Stimulated activated naive CD4-positive, alpha-beta T cell treated with Interleukin-2 at 50 U/mL for 16 hours (primary cell): Measurements from ENCODE around the gene MAP10.

Experiments used
- DNase-seq: peaks from one replicate; lab custom pipeline; 2025; lab: John Stamatoyannopoulos, UW

Gene MAP10

DNA sequence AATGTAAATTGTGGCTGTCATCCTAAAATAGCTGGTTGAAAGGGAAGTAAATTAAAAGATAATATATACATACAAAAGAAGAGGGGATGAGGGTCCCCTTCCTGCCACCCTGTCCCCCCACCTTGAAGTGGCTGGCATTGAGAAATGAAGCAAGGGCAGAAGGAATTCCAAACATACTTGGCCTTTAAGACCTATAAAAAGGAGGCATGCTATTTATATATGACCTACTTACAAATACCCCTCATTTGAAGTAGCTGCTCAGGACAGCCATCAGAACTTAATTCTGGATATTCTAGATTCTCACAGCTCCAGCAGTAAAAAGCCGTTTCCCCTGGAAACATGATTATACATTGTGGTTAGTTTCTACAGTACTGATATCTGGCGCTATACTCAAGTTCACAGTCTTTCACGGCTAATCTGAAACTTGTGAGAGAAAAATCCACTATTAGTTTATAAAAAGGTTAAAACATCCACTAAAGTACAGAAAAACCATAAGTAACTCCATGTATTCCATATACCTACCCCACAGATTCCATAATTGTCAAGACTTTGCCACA, 9.6 kb upstream of the MAP10 start:
- DNase-seq: no peak

DNA sequence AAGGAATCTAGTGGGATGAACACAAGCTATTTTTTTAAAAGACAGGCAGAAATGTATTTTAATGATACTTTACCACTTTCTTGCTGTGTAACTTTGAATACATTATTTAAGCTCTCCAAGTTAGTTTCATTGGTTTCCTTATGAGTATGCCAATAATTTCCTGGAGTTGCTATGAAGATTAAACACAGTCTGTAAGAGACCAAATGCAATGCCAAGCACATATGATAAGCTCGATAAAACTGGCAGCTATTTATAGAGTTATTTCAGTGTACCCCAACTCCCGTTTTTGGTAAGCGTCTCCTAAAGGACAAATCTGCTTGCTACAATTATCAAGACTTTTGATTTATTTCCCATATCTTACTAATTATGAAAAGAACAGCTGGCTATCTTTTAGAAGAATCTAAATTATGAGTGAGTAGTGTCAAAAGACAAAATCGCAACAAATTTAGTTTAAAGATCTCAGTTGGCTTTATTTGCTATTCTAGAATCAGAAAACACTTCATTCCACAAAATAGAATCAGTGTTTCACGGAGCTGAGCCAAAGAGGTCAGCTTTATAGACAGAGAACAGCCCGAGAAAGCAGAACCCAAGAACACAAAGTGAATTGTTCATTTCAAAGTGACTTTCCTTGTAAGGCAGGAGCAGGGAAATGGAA, 7.2 kb upstream of the MAP10 start:
- no peak for DNase-seq

DNA sequence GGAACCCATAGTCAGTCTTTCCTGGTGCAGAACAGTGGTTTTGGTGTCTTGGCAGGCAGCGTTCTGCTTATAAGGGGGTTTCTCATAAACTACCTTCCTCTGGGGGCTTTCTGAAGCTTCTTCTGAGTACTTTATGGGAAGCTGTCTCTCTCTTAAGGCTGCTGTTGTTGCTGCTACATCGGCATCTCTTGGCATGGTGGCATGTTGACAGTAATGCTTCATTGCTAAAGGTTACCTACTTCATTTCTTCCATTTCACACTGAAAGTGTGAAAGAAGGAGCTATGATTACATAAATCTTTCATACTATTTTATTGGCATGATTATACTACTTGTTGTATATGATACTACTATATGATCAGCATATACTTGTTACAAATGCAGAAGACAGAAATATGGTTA, 6.3 kb upstream of the MAP10 start:
- DNase-seq: no peak

DNA sequence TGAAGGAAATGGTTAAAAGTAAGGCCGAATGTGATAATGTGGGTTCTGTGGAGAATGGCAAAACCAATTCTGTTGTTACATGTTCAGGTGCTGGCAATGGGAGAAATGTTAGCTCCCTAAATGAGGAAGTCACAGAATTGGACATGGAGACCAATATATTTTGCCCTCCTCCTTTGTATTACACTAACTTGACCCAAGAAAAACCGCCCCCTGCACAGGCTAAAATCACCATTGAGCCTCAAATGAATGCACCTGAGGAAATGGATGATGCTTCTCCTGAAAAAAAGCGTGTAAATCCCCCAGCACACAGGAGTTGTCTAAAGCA, 932 bp downstream of the MAP10 start:
- no peak for DNase-seq

DNA sequence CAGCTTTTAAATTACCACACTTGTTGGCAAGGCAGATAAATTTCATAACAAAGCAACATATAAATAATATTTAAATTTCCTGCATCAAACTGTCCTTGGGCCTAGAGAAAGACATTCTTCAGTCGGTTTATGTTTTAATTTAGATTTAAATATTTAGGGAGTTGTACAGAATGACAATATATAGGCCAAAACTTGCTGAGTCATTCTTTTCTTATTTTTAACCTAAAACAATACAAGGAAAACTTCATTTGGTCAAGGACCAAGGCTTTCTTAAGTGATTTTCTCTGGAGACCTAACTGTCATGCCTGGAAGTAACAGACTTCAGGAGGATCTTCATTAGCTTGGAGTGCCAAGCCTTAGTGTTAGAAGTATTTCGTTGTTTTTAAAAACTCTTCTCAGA, 5.6 kb downstream of the MAP10 start:
- DNase-seq: no peak

DNA sequence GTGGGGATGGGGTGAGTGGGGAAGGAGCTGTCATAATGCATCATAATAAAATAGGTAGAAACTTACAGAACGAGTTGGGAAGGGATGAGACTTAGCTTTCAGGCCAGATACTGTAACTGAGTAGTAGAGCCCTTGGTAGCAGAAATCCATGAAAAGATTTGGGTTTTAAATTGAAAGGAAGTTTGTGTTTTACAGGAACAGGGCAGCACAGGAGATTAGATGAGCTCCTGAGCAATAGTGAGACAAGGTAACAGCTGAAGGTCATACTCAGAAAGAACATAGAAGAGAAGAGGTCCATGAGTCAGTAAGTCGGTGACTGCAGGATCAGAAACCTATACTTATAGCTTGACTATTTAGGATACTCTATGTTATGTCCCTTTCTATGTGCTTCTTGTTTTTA, 7.3 kb downstream of the MAP10 start:
- no peak for DNase-seq

DNA sequence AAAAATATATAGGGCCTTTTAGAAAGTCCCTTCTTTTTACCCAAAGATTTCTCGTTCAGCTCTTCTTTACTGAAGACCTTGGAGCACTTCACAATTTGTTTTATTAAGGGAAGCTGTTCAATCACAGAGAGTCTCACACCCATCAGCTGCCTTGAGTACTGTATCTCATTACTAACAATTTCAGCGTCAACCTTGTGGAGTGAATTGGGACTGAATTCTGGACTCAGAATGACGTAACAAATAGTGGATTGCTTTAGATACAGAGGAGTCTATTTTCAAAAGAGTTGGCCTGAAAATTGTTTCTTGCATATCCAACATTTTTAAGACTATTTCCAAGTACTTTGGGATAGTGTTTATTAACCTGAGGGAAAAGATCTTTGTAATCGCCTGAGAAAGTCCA, 7.9 kb downstream of the MAP10 start:
- DNase-seq: no peak

DNA sequence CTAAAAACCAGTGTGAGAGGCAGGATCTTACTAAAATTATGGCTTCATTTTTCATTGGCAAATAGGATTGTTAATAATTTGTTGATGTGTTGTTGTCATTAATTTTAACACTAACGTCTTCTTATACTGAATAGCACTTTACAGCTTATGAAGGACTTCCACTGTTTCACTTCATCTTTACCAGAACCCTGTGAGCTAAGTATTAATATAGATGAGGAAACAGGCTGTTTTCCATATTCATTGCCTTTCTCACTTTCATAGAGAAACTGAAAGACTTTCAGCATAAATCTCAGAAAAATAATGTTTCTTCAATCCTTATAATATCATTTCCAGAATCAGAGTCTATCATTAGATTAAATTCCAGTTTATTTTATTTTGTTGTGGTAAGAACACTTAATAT, 8.5 kb downstream of the MAP10 start:
- DNase-seq: no peak

DNA sequence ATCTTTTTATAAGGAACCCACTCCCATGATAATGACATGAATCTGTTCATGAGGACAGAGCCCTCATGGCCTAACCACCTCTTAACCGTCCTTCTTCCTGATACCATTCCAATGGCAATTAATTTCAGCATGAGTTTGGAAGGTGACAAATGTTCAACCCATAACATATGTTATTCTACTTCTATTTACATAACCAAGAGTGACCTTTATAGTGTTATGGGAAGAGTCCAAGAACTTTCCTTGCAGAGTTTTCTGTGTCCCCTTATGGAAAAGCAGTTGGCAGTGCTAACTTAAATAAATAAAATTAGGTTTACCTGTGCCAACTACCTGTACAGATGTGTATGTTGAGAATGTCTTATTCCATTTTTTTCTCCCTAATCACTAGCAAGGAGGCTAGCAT, 11.1 kb downstream of the MAP10 start:
- DNase-seq: no peak

DNA sequence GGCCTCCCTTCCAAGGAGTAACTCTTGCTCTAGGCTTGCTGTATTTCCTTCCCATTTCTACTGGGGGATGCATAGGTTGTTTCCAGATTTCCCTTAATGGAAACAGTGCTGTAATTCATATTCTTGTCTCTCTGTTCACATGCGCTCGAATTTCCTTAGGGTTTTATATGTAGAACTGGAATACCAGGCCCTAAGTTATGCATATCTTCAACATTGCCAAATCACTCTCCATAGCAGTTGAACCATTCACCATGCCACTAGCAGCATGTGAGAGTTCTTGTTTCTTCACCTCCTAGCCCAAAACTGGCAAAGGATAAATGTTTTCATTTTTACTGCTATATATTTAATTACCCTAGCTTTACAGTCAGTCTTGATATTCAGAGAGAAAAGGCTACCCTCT, 12.8 kb downstream of the MAP10 start:
- DNase-seq: no peak

DNA sequence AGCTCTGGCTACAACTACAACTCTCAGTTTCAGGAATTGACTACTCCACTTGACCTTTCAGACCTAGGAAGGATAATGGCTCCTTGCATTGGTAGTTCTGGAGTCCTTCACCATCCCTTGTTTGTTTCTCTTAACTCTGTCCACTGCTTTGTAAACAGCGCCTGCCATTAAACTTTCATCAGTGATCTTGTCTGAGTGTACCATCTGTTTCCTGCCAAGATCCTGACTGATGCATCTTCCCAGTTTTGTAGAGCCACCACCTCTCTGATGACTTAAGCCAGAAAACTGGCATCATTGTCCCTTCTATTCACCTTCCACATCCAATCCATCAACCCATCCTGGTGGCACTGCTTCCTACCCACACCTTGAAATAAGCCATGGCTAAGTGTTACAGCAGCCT, 15.2 kb downstream of the MAP10 start:
- no peak for DNase-seq

DNA sequence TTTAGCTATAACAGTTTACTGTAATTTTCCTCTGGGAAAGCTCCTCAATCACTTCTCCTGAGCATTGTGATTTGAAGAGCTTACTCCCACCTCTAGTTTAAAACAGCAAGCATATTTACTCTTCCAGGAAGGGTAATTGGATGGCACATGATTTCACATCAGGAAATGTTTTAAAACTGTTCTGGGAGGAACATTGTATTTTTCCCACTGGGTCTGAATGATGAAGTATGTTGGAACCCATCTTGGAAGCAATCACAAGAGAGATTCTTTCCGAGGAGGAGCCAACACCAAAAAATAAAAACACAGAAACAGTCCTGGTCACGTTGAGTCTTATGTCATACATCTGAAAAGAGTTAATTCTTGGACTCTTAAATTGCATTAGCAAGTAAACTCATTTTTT, 17.3 kb downstream of the MAP10 start:
- DNase-seq: no peak

DNA sequence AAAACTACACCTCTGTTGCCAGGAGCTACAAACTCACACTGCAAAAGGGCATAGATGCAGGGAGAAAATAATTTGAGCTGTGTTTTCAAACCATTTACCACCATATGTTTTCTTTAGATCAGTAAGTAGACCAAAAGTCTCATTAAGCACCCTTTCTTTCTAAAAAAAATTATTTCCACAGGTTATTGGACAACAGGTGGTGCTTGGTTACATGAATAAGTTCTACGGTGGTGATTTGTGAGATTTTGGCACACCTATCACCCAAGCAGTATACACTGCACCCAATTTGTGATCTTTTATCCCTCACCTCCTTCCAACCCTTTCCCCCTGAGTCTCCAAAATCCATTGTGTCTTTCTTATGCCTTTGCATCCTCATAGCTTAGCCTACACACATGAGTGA, 21.1 kb downstream of the MAP10 start:
- DNase-seq: no peak

DNA sequence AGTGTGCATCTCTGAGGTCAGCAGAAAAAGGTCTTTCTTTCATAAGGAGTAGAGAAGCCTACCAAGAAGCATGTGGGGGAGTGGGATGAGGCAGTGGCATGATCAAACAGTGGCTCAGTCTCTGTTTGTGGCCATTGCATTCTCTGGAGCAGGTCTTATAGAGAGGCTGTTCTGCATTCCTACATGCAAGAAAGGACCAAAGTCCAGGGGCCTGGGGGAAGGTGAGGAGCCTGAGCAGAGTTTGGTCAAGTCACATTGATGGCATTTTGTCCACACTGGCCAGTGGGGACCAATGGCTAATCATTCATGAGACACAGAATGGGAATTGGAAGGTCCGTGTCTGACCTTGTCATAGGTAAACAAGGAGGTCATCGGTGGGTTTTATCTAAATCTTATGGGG, 25.4 kb downstream of the MAP10 start:
- DNase-seq: no peak

DNA sequence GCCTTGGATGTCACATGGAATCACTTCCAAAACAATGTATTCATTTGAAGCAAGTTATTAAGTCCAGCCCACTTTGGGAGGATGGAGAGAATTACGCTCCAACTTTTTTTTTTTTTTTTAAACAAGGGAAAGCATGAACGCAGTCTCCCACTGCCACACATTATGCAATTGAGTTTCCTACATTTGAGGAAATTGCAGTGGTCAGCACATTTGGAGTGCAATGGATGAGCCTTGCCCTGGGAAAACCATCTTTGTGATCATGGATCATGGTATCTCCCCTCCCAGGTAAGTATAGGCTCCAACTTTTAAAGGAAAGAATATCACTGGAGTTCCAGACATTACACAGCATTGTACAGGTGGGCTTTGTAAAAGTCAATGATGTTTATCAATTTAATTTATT, 26.7 kb downstream of the MAP10 start:
- no peak for DNase-seq

DNA sequence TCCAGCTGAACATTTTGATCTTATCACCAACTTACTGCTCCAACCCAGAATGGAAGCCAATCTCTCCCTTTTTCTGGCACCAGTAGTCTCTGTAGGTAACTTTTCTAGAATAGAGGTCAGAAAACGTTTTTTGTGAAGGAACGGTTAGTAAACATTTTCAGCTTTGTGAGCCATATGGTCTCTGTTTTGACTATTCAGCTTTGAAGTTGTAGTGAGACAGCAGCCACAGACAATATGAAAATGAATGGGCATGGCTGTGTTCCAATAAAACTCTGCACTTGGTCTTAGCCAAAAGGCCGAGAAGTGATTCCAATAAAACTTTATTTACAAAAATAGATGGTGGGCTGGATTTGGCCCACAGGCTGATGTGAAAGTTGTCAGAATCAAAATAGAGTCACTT, 28.9 kb downstream of the MAP10 start:
- no peak for DNase-seq

DNA sequence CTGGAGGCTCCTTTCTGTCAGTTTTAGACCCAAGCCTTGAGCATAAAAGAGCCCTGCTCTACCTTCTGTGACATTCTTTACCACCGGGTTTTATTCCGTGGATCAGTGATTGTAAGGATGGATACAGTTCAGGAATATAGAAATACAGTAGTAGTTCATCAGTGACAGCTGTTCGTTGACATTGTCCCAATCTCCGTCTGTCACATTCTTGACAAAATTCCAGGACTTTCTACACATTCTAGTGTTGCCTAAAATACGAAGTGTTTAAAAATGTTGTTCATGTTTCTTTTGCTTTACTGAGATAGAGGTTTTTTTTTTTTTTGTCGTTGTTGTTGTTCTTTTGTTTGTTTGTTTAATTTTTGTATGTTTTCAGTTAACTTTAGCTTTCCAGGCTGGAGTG, 29.9 kb downstream of the MAP10 start:
- DNase-seq: no peak

DNA sequence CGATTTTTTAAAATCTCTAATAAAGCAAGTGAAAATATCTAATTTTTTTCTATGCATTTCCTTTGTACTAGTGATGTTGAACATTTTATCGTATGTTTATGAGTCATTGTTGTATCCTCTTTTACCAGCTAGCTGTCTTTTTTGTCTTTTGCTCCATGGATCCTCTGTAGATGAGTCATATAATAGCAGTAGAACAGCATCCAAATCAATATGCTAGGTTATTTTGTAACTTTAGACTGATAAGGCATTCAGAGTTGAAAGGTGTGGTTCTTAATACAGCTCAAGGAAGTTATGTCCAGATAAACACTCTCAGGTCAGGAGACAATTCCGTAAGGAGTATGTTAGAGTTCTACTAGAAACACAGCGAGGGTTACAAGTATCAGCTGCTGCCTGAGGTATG, 31.9 kb downstream of the MAP10 start:
- DNase-seq: no peak

DNA sequence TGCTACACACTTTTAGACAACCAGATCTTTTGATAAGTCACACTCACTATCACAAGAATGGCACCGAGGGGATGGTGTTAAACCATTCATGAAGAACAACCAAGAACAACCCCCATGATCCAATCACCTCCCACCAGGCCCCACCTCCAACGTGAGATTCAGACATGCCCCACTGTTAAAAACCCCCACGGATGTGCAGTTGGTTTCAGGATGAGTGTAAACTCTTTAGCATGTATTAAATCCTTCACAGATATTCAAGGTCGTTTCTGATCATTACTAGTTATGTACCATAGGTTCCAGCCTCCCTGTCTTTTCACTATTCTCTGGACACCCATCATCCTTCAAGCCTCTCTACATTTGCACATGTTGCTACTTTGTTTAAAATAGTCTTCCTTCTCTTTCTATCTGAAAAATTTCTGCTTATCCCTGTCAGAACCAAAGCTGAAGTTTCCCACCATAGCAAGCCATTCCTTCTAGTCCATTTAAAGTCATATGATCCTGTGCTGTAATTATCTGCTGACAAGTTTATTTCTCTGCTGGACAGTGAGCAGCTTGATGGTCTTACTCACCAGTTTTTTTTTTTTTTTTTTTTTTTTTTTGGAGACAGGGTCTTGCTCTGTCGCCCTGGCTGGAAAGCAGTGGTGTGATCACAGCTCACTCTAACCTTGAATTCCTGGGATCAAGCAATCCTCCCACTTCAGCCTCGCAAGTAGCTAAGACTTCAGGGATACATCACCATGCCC, 36.8 kb downstream of the MAP10 start:
- no peak for DNase-seq

DNA sequence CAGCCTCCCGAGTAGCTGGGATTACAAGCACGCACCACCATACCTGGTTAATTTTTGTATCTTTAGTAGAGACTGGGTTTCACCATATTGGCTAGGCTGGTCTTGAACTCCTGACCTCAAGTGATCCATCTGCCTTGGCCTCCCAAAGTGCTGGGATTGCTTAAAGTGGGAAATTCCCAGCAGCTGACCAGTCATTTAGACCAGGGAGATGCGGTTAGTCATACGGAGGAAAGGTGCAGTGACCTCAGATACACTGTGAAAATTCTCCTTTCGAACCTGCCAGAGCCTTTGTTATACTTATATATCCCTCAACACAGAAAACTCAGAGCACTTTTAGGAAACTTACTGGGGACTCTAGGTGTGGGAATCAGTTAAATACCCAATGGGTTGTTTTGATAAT, 39.6 kb downstream of the MAP10 start:
- DNase-seq: no peak

DNA sequence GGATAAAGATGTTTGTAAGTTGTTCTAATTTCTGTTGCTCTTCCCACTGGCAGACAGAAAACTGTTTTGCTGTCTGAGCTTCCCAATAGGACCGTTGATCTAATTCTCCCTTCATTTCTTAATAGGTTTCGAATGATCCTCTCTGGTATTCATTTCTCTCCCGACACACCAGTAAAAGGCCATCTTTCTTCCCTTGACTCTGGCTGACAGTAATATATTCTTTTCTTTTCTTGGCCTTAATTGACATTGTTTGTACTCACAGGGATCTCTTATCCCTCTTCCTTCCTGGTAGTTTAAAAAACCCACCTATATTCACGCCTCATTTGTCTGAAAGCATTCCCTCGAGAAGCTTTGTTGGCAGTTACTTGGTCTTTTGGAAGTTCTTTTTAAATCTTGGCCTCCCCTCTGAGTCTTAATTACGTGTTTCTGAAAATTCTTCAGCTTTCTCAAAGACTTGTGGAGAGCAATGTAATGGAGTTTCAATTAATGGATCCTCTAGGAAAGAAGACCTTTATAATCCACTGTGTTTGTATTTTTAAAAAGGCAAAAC, 40.3 kb downstream of the MAP10 start:
- DNase-seq: no peak

DNA sequence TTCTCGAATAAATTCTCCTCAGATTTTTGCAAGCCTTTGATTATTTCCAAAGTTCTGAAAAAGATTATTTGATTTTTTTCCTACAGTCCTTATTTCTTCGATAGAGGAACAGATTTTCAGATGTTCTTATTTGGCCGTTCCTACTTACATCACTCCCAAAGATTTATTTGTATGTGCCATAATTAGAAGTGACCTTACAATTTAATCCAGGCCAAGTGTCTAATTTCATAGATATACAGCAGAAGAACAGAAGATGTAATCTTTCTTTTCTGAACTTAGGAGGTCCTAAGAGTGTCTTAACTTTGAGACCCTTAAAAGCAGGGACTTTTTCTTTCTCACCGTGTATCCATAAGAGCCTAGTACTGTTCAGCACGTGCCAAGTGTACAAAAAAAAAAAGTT, 46.3 kb downstream of the MAP10 start:
- no peak for DNase-seq

DNA sequence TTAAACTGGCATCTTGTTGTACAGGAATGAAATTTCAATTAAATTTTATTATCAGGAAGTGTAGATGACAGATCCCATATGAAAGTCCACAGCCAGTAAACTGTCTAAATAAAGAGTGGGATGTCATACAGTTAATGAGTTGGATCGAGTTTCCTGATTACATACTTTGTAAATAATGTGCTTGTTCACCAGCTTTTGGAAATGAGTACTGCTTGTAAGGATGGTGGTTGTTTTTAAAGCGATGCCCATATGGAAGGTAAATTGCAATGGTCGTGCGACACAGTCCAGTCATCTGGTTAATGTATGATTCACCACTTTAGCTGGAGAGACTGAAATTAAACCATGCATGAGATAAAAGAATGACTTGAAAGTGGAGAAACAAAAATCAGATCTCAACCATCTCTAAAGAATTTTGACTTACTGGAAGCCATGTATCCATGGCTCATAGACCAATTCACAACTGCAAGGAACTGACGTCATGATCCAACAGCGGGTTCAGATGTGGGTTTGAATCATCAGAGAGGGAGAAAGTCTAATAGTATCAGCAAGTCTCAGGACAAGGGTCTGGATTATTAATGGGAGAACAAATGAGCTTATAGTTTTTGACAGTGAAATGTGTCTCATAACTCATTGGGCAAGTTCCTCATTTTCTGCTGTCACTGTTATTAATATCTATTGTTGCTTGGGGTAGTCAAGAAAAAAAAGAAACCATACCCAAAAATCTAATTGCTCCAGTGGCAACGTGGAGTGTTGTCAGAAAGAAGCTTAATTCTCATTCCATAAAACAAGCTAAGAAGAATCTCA, 49.0 kb downstream of the MAP10 start:
- DNase-seq: no peak
